Kidney tubule cell (primary cell): Measurements from ENCODE around the gene CCBE1.

Experiments
- DNase-seq: peaks from one replicate; pipeline ENCODE4 v3.0.0-alpha.2; 2018; ENCODE audit warnings: low spot score

Gene CCBE1

GRCh38 chr18:59454909-59455727 is 242.1 kb downstream of the CCBE1 start:
- DNase-seq = no peak

- DNase-seq = no peak
Observed at GRCh38 chr18:59453468-59453961, 243.7 kb downstream of the CCBE1 start.

GRCh38 chr18:59451963-59452362 is 245.3 kb downstream of the CCBE1 start:
- no peak for DNase-seq

GRCh38 chr18:59451073-59451472 is 246.2 kb downstream of the CCBE1 start:
- DNase-seq = no peak

DNA sequence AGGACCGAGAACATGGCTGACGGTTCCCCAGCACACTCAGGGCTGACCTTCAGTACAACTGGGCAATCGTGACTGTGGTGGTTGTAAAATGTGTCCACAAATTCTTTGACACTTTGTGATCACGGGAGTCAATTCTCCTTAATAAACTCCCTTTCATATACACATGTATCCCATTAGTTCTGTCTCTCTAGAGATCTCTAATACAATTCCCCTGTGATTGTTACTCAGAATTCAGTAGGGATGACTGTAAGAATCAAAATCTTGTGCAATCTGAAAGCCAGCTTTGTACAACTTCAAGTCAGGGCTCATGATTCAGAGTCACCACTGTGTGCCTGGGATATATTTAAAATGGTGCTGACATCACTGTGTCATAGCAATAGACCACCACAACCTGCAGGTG is 248.7 kb downstream of the CCBE1 start:
- DNase-seq = no peak

GRCh38 chr18:59446012-59446411 is 251.2 kb downstream of the CCBE1 start:
- peak; percentile 10 for DNase-seq

DNA sequence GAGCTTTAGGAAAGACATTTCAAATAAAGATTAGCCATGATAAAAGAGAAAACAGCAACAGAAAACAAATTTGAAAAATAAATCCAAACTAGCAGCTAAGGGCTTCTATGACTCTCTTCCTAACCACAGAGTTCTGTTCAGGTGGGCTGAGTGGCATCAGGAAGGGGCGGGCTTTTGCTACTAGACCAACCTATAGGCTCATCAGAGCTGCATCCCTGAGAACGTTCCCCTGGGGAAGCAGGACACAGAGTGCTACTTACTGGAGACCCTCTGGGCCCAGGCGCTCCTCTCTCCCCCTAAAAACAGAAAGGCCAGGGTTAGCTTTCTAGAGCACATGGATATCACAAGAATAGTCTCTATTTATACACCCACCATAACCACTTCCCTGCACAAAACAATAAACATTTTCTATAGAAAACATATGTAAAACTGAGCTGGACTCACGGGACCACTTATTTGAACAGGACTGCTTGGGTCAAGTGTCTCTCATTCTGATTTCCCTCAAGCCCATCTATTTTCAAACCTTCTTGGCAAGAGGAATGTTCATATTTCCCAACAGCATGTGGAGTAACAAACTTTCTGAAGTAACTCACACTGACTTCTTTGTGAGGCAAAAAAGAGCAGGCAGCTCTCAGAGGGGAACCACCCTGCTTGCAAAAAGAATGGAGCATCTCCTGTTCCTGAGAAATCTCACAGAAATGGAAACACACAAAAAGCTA is 259.2 kb downstream of the CCBE1 start:
- no peak for DNase-seq

GRCh38 chr18:59432803-59433597 is 264.2 kb downstream of the CCBE1 start:
- no peak for DNase-seq

DNA sequence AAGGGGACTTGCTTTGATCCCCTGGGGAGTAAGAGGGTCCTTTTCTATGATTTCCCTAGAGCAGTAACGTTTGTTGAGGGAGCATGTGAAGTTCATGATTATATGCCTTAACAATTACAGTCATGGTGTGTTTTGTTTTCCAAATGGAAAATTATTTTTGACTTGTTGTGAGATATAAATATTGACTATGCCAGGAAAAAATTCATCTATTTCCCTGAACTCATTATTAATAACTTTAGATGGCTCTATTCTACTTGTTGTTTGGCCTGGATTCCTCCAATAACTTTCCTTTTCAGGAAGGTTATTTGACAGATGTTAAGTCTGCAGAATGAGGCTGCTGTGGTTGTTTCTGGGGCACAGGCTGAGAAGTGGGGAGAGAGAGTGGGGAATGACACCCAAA is 266.1 kb downstream of the CCBE1 start:
- no peak for DNase-seq

DNA sequence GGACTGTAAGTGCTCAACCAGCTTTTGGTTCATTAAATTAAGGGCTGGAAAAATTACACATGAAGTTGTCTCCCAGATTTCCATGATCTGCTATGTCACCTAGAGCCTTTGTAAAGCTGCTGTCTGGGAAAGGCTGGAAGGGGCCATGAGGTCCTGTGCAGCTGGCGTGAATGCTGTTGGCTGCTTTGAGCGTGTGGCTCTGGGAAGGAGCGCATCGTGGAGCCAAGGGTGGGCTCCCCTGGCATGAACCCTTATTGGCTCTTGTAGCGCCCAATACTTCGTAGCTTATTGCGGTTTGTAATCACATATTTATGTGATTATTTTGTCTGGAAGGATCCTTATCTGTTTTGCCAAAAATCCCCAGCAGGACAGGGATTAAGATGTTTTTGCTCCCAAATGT is 267.6 kb downstream of the CCBE1 start:
- no peak for DNase-seq

- DNase-seq = no peak
Observed at GRCh38 chr18:59428018-59428417, 269.2 kb downstream of the CCBE1 start.

DNA sequence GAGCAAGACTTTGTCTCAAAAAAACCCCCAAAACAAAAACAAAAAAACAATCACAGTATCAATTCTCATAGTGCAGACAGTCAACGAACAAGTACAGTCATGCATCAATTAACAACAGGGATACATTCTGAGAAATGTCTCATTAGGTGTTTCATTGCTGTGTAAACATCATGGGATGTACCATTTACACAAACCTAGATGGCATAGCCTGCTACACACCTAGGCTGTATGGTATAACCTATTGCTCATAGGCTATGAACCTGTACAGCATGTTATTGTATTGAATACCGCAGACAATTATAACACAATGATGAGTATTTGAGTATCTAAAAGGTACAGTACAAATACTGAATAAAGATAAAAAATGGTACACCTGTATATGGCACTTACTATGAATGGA is 270.4 kb downstream of the CCBE1 start:
- no peak for DNase-seq

- DNase-seq = no peak
Observed at GRCh38 chr18:59423259-59423658, 274.0 kb downstream of the CCBE1 start.

- no peak for DNase-seq
Observed at GRCh38 chr18:59420244-59420643, 277.0 kb downstream of the CCBE1 start.

GRCh38 chr18:59419386-59419785 is 277.8 kb downstream of the CCBE1 start:
- no peak for DNase-seq

DNA sequence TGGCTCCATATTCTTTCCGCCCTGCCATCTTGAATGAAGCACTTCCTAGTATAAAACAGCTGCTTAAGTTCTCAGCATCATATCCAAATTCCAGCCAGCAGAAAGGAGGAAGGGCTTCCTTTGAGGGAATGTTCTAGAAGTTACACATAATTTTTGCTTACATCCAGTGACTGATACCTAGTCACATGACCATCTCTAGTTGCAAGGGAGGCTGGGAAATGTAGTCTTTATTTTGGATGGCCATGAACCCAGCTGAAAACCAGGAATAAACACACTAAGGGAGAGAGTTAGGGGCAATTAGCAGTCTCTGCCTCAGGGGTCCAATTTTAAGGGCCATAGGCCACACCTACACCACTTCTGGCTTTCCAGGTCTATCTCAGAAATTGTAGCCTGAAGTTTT is 280.4 kb downstream of the CCBE1 start:
- no peak for DNase-seq

DNA sequence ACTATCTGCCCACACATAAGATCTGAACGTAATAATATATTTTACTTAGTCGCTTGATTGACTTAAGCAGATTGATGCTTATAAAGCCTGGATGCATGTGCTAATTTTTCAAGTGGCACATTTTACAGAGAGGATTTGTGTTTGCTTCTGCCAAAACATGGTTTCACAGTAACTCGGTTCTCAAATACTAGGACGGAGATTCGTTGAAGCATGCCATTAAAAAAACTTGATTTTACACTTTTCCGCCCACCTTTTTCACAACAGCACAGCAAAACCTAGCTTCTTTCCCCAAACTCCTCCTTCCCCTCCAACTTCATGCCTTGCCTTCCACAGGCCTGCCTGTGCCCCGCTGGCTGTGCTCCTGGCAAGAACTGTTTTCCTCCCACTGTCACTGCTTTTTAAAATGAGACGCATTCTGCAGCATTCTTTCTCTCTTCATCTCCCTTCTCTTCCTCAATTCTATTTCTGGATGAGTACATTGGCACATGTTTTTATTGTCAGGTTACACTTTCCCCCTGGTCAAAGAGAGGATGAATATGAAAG is 283.0 kb downstream of the CCBE1 start:
- no peak for DNase-seq

DNA sequence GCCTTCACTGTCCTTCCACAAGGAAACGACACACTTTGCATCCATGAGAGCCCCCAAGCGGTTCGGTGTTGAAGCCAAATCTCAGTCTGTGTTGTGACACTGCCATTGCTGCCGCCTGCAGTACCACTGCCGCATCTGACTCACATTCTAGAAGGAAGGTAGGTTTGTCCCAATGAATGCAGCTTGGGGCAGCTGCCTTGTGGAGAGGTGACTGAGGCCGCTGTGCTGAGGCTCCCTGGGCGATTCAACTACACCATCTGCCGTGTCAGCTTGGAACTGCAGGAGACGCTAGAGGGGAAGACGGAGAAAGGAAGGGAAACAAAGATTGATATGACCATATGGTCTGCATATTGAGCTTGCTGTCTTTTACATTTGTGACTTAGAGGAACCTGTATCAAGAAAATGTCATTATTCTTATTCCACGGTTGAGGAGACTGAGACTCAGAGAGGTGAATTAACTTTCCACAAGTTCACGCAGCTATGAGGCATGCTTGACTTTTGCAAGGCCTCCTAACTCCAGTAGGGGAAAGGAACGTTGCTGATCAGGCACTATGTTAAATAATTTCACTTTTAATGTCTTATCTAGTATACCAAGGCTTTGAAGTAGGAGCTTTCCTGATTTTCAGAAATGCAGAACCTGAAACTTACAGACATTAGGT is 294.7 kb downstream of the CCBE1 start:
- DNase-seq = peak; percentile 93

DNA sequence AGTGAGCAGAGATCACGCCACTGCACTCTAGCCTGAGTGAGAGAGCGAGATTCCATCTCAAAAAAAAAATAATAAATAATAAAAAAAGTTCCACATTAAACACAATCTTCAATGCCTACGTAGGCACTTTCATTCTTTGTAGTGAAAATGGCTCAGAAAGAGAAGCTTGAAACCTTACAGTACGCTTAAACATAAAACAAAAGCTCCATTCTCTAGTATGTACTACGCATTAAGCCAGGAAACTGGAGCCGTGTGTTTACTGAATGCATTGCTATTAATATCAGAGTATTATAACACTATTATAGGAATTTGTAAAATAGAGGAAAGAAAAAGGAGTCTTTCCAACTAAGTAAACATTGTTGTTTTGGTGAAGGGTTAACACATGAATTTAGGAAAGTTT is 296.8 kb downstream of the CCBE1 start:
- DNase-seq = no peak

- DNase-seq = no peak
Observed at GRCh38 chr18:59395226-59396175, 301.7 kb downstream of the CCBE1 start.

GRCh38 chr18:59393381-59393780 is 303.8 kb downstream of the CCBE1 start:
- no peak for DNase-seq
